ENCODE data around the gene CUEDC1. TPM values are rescaled to one million over a fixed set of nuclear protein-coding genes. Genes with fewer than 3 reads are reported as not detected.

The CUEDC1 gene
- total and polyA plus RNA-seq, 9 of the 15 experiments (the other 6 are each of a cell fraction or from before 2014, with no cell fraction given) = 0.20 to 4.1 (median 1.6) TPM; not detected in 1

DNA sequence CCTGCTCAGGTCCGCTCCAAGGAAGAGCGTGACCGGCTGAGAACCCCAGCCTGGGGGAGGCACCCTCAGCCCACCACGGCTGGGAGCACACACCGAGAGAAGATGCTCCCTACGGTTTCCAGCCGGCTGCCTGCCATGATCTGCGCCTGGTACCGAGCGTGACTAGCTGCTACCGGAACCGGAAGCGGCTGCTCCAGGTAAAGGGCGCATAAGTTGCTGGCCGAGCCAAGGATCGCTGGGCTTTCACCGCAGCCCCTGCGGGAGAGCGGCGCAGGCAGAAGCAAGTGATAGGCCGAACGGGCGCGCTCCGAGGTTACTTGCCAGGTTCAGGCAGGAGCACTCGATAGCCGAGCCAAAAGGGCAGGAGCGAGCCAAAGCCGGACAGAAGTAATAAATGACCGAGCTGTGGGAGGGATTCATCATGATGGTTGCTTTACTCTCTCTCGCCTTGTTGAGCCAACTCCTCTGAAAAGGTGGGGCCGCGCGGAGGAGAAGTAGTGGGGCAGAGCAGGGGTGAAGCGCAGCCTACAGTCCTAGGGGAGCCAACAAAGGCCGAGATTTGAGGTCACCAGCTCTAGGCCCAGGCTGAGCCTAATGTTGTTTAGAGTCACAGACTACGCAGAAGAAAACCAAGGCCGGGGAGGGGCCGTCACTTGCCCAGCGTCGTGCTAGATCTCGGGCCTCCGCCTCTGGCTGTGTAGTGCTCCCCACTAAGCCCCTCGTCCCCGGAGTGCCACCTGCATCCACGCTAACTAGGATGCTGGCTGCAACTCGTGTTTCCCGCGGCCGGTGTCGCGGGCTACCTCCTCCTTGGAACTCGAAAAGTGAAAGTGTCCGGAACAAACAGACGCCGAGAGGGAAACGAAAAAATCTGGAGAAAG, 105.1 kb downstream of the CUEDC1 start, which contains the start of gene MRPS23 (continued):
- no peak for TF ChIP-seq ZNF408 (CRISPR knock-in tag; IDR thresholded peaks at IDR 0.05; ENCODE audit: low read depth)
- TF ChIP-seq BRCA1 (IDR thresholded peaks at IDR 0.05) = no peak
- TF ChIP-seq BRCA1 (CRISPR knock-in tag; IDR thresholded peaks at IDR 0.05) = no peak
- TF ChIP-seq, protein P1, sequence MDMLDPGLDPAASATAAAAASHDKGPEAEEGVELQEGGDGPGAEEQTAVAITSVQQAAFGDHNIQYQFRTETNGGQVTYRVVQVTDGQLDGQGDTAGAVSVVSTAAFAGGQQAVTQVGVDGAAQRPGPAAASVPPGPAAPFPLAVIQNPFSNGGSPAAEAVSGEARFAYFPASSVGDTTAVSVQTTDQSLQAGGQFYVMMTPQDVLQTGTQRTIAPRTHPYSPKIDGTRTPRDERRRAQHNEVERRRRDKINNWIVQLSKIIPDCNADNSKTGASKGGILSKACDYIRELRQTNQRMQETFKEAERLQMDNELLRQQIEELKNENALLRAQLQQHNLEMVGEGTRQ (CRISPR knock-in tag; IDR thresholded peaks at IDR 0.05) = no peak
- TF ChIP-seq ZNF668 (CRISPR knock-in tag; IDR thresholded peaks at IDR 0.05) = no peak
- peak; percentile 95 to 96 for TF ChIP-seq SIN3A (IDR thresholded peaks at IDR 0.05; ENCODE audit: borderline replicate concordance in 2 of 2, control insufficient read depth in 1 of 2, low read depth in 2 of 2, low read length in 2 of 2)
- TF ChIP-seq, protein P2, sequence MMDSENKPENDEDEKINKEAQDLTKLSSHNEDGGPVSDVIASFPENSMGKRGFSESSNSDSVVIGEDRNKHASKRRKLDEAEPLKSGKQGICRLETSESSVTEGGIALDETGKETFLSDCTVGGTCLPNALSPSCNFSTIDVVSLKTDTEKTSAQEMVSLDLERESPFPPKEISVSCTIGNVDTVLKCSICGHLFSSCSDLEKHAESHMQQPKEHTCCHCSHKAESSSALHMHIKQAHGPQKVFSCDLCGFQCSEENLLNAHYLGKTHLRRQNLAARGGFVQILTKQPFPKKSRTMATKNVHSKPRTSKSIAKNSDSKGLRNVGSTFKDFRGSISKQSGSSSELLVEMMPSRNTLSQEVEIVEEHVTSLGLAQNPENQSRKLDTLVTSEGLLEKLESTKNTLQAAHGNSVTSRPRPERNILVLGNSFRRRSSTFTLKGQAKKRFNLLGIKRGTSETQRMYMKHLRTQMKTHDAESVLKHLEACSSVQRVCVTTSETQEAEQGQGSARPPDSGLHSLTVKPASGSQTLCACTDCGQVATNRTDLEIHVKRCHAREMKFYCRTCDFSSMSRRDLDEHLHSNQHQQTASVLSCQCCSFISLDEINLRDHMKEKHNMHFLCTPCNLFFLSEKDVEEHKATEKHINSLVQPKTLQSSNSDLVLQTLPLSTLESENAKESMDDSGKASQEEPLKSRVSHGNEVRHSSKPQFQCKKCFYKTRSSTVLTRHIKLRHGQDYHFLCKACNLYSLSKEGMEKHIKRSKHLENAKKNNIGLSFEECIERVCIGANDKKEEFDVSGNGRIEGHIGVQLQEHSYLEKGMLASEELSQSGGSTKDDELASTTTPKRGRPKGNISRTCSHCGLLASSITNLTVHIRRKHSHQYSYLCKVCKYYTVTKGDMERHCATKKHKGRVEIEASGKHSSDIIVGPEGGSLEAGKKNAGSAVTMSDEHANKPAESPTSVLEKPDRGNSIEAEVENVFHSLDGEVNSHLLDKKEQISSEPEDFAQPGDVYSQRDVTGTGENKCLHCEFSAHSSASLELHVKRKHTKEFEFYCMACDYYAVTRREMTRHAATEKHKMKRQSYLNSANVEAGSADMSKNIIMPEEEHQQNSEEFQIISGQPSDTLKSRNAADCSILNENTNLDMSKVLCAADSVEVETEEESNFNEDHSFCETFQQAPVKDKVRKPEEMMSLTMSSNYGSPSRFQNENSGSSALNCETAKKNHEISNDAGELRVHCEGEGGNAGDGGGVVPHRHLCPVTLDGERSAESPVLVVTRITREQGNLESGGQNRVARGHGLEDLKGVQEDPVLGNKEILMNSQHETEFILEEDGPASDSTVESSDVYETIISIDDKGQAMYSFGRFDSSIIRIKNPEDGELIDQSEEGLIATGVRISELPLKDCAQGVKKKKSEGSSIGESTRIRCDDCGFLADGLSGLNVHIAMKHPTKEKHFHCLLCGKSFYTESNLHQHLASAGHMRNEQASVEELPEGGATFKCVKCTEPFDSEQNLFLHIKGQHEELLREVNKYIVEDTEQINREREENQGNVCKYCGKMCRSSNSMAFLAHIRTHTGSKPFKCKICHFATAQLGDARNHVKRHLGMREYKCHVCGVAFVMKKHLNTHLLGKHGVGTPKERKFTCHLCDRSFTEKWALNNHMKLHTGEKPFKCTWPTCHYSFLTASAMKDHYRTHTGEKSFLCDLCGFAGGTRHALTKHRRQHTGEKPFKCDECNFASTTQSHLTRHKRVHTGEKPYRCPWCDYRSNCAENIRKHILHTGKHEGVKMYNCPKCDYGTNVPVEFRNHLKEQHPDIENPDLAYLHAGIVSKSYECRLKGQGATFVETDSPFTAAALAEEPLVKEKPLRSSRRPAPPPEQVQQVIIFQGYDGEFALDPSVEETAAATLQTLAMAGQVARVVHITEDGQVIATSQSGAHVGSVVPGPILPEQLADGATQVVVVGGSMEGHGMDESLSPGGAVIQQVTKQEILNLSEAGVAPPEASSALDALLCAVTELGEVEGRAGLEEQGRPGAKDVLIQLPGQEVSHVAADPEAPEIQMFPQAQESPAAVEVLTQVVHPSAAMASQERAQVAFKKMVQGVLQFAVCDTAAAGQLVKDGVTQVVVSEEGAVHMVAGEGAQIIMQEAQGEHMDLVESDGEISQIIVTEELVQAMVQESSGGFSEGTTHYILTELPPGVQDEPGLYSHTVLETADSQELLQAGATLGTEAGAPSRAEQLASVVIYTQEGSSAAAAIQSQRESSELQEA (IDR thresholded peaks at IDR 0.05; ENCODE audit: low read depth) = no peak
- peak; percentile 100 for TF ChIP-seq NCOA4 (IDR thresholded peaks at IDR 0.05; ENCODE audit: partially characterized antibody)
- TF ChIP-seq, protein P3, sequence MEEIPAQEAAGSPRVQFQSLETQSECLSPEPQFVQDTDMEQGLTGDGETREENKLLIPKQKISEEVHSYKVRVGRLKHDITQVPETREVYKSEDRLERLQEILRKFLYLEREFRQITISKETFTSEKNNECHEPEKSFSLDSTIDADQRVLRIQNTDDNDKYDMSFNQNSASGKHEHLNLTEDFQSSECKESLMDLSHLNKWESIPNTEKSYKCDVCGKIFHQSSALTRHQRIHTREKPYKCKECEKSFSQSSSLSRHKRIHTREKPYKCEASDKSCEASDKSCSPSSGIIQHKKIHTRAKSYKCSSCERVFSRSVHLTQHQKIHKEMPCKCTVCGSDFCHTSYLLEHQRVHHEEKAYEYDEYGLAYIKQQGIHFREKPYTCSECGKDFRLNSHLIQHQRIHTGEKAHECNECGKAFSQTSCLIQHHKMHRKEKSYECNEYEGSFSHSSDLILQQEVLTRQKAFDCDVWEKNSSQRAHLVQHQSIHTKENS (CRISPR knock-in tag; IDR thresholded peaks at IDR 0.05) = no peak
- no peak for TF ChIP-seq NUFIP1 (IDR thresholded peaks at IDR 0.05; ENCODE audit: partially characterized antibody)
- TF ChIP-seq SAP30 (IDR thresholded peaks at IDR 0.05; ENCODE audit: borderline replicate concordance, insufficient read depth, low read depth, low read length, poor library complexity, severe bottlenecking) = peak; percentile 90
- no peak for TF ChIP-seq SLC30A9 (CRISPR knock-in tag; IDR thresholded peaks at IDR 0.05)
- peak; percentile 48 to 93; a peak in 3 of 4 replicates for TF ChIP-seq RCOR1 (IDR thresholded peaks at IDR 0.05; ENCODE audit: borderline replicate concordance in 1 of 2, low read depth in 2 of 2, low read length in 2 of 2)
- no peak for TF ChIP-seq CHD4 (IDR thresholded peaks at IDR 0.05; ENCODE audit: insufficient read depth, insufficient replicate concordance, low read depth, low read length, poor library complexity, severe bottlenecking)
- TF ChIP-seq, protein P4, sequence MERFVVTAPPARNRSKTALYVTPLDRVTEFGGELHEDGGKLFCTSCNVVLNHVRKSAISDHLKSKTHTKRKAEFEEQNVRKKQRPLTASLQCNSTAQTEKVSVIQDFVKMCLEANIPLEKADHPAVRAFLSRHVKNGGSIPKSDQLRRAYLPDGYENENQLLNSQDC (CRISPR knock-in tag; IDR thresholded peaks at IDR 0.05) = no peak
- TF ChIP-seq CREM (IDR thresholded peaks at IDR 0.05; ENCODE audit: low read depth) = peak; percentile 88
